Posterior vena cava (tissue), 2 donors: ENCODE measurements around the gene ROBO4. TPM values are rescaled to one million over a fixed set of nuclear protein-coding genes. Genes with fewer than 3 reads are reported as not detected.
A peak's percentile ranks its signal among the peaks of the same experiment; 100 is the strongest.

Source experiments
- DNase-seq: peaks from one replicate; pipeline ENCODE4 v3.0.0-alpha.2; 2020; ENCODE audit warnings: low spot score
- intact Hi-C, 2 donors: fragments of 100-400 bp; cut with DNase I; formaldehyde crosslinking; loops; one replicate each; pipeline versions ENCODE4 v1.14.1 to v1.14.2; 2022 to 2023
- total RNA-seq, 2 donors: library from RNA; stranded (reverse); fragmentation: NEBNext Ultra II Directional; extraction: Animal tissue kit (Norgen Biotek cat#: 25700); gene quantifications; one replicate each; pipeline ENCODE4 v1.2.1, GENCODE V29; 2021
- donor health status: DM: yes; HTN: yes; CAD: no.
- donor health status: DM: yes; HTN: yes; CAD: no.

The ROBO4 gene
- total RNA-seq, 2 donors from 2014 or later: 19.8 to 23.4 TPM

GRCh38 chr11:124892750-124893454 is 4.8 kb downstream of the ROBO4 start:
- intact Hi-C loops: no loop called here
- no peak for DNase-seq

- intact Hi-C loops: no loop called here
- no peak for DNase-seq
Measured at GRCh38 chr11:124892146-124892545, 5.5 kb downstream of the ROBO4 start.

GRCh38 chr11:124891373-124891861 is 6.2 kb downstream of the ROBO4 start:
- peak; percentile 83 for DNase-seq

GRCh38 chr11:124890683-124891372 is 6.8 kb downstream of the ROBO4 start:
- no peak for DNase-seq
- intact Hi-C loops: no loop called here

More at GRCh38 chr11:124891373-124891861, 6.2 kb downstream of the ROBO4 start:
- intact Hi-C loops: no loop called here

GRCh38 chr11:124890151-124890550 is 7.5 kb downstream of the ROBO4 start:
- intact Hi-C loops: no loop called here
- no peak for DNase-seq

GRCh38 chr11:124889191-124890091 is 8.2 kb downstream of the ROBO4 start:
- no peak for DNase-seq
- intact Hi-C loops: loop anchor here in 1 of 2 donors (10.0 kb wide), 1 partner anchor 1375 kb away; the partner anchor contains the start of genes FOXRED1 and SRPRA

- no peak for DNase-seq
- intact Hi-C loops: loop anchor here in 1 of 2 donors (10.0 kb wide), 1 partner anchor 1377 kb away; the partner anchor contains the start of genes FOXRED1 and SRPRA
Measured at GRCh38 chr11:124887667-124888013, 10.0 kb downstream of the ROBO4 start.

GRCh38 chr11:124886978-124887666 is 10.5 kb downstream of the ROBO4 start:
- intact Hi-C loops: loop anchor here in 1 of 2 donors (10.0 kb wide), 1 partner anchor 1378 kb away; the partner anchor contains the start of genes FOXRED1 and SRPRA
- DNase-seq: no peak

- no peak for DNase-seq
- intact Hi-C loops: loop anchor here in 1 of 2 donors (10.0 kb wide), 1 partner anchor 1378 kb away; the partner anchor contains the start of genes FOXRED1 and SRPRA
Measured at GRCh38 chr11:124886476-124886875, 11.2 kb downstream of the ROBO4 start.

- no peak for DNase-seq
- intact Hi-C loops: loop anchor here in 1 of 2 donors (10.0 kb wide), 1 partner anchor 1380 kb away; the partner anchor contains the start of genes FOXRED1 and SRPRA
Measured at GRCh38 chr11:124884869-124885479, 12.7 kb downstream of the ROBO4 start.

- intact Hi-C loops: loop anchor here in 1 of 2 donors (10.0 kb wide), 1 partner anchor 1380 kb away; the partner anchor contains the start of genes FOXRED1 and SRPRA
- no peak for DNase-seq
Measured at GRCh38 chr11:124884340-124884739, 13.3 kb downstream of the ROBO4 start.

- DNase-seq: no peak
Measured at GRCh38 chr11:124882339-124883071, 15.2 kb downstream of the ROBO4 start.

GRCh38 chr11:124880958-124881357 is 16.7 kb downstream of the ROBO4 start:
- no peak for DNase-seq
- intact Hi-C loops: loop anchor here in 1 of 2 donors (10.0 kb wide), 1 partner anchor 1384 kb away; the partner anchor contains the start of genes FOXRED1 and SRPRA

More at GRCh38 chr11:124882339-124883071, 15.2 kb downstream of the ROBO4 start:
- intact Hi-C loops: loop anchor here in 1 of 2 donors (10.0 kb wide), 1 partner anchor 1382 kb away; the partner anchor contains the start of genes FOXRED1 and SRPRA

- intact Hi-C loops: loop anchor here in 1 of 2 donors (10.0 kb wide), 1 partner anchor 1385 kb away; the partner anchor contains the start of genes FOXRED1 and SRPRA
- DNase-seq: no peak
Measured at GRCh38 chr11:124880290-124880611, 17.4 kb downstream of the ROBO4 start.

- intact Hi-C loops: loop anchor here in 1 of 2 donors (10.0 kb wide), 1 partner anchor 1385 kb away; the partner anchor contains the start of genes FOXRED1 and SRPRA
- DNase-seq: no peak
Measured at GRCh38 chr11:124879493-124880289, 18.0 kb downstream of the ROBO4 start.

- no peak for DNase-seq
- intact Hi-C loops: no loop called here
Measured at GRCh38 chr11:124878759-124879492, 18.7 kb downstream of the ROBO4 start.
